Measurements from ENCODE around the gene NSFL1C. TPM values are rescaled to one million over a fixed set of nuclear protein-coding genes. Genes with fewer than 3 reads are reported as not detected.

The NSFL1C gene
- total RNA-seq, 1 donor: 22.0 TPM

- TF ChIP-seq CTCF (IDR thresholded peaks at IDR 0.05; ENCODE audit: insufficient read depth, low read depth, low read length): no peak
- no peak overlapping the region for H3K4me3 ChIP-seq (ENCODE audit: low read depth, low read length)
- DNase-seq (ENCODE audit: low read depth): no peak
These were observed 19.9 kb upstream of the NSFL1C start for GRCh38 chr20:1486566-1486965.

DNA sequence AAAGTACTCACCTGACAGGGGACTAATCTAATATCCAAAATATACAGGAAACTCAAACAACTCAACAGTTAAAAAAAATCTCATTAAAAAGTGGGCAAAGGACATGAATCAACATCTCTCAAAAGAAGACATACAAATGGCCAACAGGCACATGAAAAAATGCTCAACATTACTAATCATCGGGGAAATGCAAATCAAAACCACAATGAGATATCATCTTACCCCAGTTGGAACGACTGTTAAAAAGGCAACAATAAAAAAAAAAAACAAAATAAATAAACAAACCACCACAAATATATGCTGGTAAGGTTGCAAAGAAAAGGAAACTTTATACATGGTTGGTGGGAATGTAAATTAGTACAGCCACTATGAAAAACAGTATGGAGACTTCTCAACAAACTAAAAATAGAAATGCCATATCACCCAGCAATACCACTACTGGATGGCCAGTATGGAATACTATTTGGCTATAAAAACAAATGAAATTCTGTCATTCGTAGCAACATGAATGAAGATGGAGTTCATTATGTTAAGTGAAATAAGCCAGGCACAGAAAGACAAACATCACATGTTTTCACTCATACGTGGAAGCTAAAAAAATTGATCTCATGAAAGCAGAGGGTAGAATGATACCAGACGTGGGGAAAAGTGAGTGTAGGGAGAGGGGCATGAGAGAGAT is 17.9 kb upstream of the NSFL1C start:
- no peak for DNase-seq (ENCODE audit: low read depth)
- H3K4me3 ChIP-seq (ENCODE audit: low read depth, low read length): no peak overlapping the region
- no peak for TF ChIP-seq CTCF (IDR thresholded peaks at IDR 0.05; ENCODE audit: insufficient read depth, low read depth, low read length)

DNA sequence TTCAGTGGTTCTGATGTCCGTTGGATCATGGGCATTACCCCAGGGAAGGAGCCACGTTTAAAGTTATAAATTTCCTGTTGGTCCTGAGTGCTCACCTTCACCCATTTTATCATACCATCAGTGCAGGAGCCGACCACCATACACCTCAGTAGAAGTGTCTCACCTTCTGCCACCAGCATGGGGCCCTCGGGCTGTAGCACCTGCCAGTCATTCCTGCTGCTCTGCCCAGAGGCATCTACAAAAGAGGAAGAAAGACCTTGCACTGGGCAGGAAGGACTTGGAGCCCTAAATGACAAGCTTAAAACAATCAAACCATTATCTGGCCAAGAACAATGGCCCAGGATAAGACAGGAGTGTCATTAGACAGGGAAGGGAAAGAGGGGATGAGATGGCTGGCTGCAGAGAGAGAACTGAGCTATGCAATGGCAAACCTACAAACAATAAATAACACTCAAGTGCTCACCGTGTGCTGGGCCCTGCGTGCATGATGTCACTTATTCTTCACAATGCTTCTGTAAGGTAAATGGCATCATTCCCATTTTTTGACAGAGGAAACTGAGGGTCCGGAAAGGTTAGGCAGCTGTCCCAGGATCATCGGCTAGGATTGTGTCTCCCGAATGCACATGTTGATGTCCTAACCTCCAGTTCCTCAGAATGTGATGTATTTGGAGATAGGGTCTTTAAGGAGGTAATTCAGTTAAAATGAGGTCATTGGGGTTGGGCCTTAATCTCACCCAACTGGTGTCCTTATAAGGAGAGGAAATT is 13.4 kb upstream of the NSFL1C start:
- TF ChIP-seq CTCF (IDR thresholded peaks at IDR 0.05; ENCODE audit: insufficient read depth, low read depth, low read length): no peak
- H3K4me3 ChIP-seq (ENCODE audit: low read depth, low read length): no peak overlapping the region
- no peak for DNase-seq (ENCODE audit: low read depth)

DNA sequence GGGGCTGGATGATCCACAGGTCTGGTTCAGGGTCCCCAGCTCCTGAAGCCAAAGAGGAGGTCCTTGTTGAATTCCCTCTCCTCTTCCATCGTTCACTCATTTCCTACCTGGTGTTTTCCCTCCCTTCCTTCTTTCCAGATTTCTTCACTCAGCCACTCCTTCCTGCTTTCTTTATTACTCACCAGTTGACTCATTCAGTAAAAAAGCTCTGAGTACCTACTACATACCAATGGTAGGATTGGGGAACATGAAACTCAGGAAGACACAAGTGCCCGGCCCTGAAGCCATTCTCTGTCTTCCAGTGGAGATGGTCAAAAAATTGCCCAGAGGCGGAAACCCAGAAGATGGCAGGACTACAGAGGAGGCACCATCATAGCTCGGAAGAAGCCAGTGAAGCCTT is 11.9 kb upstream of the NSFL1C start:
- TF ChIP-seq CTCF (IDR thresholded peaks at IDR 0.05; ENCODE audit: insufficient read depth, low read depth, low read length): no peak
- DNase-seq (ENCODE audit: low read depth): peak; percentile 17
- H3K4me3 ChIP-seq (ENCODE audit: low read depth, low read length): no peak overlapping the region

DNA sequence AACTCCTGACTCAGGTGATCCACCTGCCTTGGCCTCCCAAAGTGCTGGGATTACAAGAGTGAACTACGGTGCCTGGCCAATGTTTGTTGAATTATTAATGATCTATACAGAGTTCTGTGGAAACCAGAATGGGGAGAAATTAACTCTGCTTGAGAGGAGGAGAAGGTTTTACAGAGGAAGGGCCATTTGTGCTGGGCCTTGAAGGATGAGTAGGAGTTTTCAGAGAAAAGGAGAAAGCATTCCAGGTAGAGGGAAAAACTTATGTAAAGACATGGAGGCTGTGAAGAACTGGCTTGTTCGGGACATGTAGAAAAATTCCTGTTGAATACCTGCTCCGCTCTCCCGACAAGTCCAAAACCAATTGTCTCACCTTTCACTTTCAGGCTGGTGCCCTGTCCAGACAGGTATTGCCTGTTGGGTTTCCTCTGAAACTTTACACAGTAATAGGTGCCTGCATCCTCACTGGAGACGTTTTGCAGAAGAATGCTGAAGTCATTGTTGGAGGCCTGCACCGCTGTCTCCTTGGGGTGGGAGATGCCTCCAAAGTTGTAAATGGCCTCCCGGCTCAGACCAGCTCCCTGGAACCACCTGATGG is 11.3 kb upstream of the NSFL1C start:
- H3K4me3 ChIP-seq (ENCODE audit: low read depth, low read length): no peak overlapping the region
- no peak for DNase-seq (ENCODE audit: low read depth)
- no peak for TF ChIP-seq CTCF (IDR thresholded peaks at IDR 0.05; ENCODE audit: insufficient read depth, low read depth, low read length)

DNA sequence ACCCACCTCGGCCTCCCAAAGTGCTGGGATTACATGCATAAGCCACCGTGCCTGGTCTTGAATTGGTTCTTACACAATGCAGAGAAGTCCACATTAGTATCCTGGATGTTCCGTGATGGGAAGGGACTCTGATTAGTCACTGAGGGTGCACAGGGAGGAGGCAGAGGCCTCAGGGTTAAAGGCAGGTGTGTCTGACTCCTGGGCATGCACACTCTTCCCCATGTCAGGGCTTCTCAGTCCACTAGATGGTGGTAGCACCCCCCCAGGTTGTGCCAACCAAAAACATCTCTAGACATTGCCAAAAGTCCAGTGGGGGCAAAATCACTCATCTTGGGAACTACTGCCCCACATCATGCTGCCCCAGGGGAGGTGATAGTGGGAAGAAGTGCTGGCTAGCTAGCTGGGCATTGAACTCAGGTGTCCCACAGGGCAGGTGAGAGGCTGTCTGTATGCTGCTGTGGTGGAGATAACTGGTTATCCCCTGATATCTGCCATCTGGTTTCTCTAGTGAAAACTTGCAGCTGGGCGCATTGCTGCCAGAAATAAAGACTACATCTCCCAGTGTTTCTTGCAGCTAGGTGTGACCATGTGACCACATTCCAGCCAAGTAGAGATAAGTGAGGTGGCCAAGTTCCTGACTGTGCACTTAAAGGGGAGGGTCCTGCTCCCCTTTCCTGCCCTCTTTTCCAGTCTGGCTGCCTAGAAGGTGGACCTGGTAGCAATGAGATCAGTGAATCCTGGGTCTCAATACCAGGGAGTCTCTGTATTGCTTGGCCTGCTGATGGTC is 8.4 kb upstream of the NSFL1C start:
- TF ChIP-seq CTCF (IDR thresholded peaks at IDR 0.05; ENCODE audit: insufficient read depth, low read depth, low read length): no peak
- DNase-seq (ENCODE audit: low read depth): no peak
- H3K4me3 ChIP-seq (ENCODE audit: low read depth, low read length): no peak overlapping the region

Data from fibroblast of villous mesenchyme (primary cell).